GM12892 (cell line): ENCODE measurements around the gene RFX1.

Source experiments
- POLR2A ChIP-seq: IDR thresholded peaks from 2 replicates; pipeline ENCODE4 v1.6.1; 2011; ENCODE audit warnings: low read depth, low read length, control low read depth
- POLR2AphosphoS5 ChIP-seq: IDR thresholded peaks from 2 replicates; pipeline ENCODE4 v1.6.1; 2011; ENCODE audit warnings: low read depth, low read length, control low read depth
- TAF1 ChIP-seq: IDR thresholded peaks from 2 replicates; pipeline ENCODE4 v1.6.1; 2011; ENCODE audit warnings: low read depth, mild to moderate bottlenecking, control low read depth, low read length, borderline replicate concordance

DNA sequence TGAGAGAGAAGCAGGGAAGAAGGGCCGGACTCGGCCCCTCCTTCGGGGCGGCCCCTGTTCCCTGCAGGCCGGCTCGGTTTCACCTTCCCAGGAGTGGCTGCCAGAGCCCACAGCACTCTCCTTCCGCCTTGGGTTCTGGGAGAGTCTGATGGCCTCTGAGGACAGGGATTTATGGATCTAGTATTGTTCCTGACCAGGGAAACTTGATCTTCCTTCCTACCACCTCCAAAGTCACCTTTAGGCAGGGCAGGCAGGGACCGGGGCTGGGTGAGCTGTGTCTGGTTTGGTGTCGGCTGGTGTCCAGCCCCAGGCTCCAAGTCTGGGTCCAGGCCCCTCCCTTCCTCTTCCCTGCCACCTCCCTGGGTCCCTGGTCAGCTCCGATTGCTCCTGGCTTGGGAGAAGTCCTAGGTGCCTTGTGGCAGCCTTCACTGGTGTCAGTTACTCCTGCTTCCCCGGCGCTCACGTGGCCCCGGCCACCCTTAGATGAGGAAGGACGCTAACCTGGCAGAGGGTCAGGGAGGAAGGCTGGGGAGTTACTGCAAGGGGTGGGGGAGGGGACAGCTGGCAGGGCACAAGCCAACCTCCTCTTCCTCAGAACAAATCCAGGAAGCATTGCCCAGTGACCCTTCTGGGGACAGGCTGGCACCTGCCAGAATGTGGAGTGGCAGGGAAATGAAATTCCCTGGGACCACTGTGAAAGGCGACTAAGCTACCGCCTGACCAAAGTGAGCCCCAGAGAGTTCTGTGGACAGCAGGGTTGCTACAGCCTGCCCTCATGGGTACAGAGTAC lies 18.8 kb downstream of the RFX1 start:
- TF ChIP-seq POLR2A (no peak), TAF1 (no peak), POLR2AphosphoS5 (no peak)
